DMS79 (cell line): ENCODE measurements around the gene MESP1.

Experiments
- DNase-seq: peaks from one replicate; lab custom pipeline; 2025; lab: John Stamatoyannopoulos, UW

Gene MESP1

GRCh38 chr15:89723031-89723430 lies 28.0 kb downstream of the MESP1 start:
- DNase-seq = no peak

GRCh38 chr15:89714775-89715174 lies 36.3 kb downstream of the MESP1 start:
- DNase-seq = no peak

DNA sequence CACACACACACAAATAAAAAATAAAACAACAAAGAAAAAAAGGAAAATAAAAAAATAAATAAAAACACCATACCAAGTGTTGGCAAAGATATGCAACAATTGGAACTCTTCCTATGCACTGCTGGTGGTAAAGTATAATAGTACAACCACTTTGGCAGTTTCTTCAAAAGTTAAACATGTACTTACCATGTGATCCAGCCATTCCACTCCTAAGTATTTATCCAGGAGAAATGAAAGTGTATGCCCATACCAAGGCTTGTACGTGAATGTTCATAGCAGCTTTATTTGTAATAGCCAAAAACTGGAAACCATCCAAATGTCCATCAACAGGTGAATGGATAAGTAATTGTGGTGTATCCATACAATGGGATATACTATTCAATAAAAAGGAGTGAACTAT lies 43.5 kb downstream of the MESP1 start:
- no peak for DNase-seq

DNA sequence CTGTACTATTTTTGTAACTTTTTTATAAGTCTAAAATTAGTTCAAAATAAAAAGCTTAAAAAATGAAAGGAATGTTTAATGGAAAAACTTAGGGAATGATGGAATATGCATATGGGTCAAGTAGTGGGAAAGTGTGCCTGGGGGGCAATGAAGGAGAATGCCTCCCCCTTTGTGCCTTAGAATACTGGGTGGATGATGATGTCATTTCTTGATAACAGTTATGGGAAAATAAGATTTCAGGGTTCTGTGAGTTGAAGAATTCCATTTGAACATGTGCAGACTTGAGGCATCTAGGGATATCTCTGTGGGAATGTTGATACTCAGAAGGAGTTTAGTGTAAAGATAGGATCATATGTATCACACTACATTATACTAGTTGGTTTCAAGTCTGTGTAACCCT lies 46.6 kb downstream of the MESP1 start:
- no peak for DNase-seq
